Epidermal melanocyte (primary cell): ENCODE measurements around the gene RASSF6.
"Not testable (repeated sequence)": the region's sequence is repeated elsewhere in the genome, so short reads cannot be mapped to it uniquely, and the experiment has no call there.

Experiments used
- DNase-seq: peaks from one replicate; pipeline ENCODE4 v3.0.0; 2011; ENCODE audit warnings: low spot score; ENCODE audit not compliant: insufficient read length

The RASSF6 gene

DNA sequence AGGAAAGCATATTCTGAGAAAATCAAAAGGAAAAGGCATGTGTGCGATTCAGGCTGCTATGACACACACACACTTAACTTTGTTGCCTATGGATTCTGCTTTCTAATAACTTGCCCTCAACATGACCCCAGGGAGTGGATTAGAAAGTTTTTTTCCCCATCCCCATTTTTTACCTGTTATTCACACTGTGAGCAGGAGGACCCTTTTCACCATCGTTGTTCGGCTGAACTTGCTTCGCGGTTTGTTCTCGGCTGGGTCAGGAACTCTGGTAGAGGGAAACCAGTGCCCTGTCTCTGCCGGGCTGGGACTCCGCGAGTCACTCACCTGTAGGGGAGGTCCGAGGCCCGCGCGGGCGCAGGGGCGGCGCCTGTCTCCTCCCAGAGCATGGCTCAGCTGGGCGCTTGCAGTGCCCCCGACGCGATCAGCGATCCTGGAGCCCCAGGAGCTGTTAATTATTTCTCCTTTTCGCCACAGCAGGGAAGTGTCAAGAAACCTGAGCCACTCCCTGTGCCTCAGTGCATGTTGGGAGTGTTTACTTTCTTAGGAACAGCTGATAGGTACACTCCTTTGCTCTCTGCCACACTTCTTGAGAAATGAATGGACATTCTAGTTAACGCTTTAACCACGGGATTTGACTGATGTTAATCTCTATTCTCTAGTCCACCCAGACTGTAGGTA lies at the start of gene RASSF6:
Gene RASSF6, minus strand, starts transcription at position 322 of the 678 bp plus-strand sequence. CDS start 8,641 bp downstream, outside the sequence.
- DNase-seq = no peak

- DNase-seq = no peak
Measured at GRCh38 chr4:73669410-73670183, 49.4 kb upstream of the RASSF6 start.

- DNase-seq = no peak
Measured at GRCh38 chr4:73668782-73669201, 48.6 kb upstream of the RASSF6 start.

DNA sequence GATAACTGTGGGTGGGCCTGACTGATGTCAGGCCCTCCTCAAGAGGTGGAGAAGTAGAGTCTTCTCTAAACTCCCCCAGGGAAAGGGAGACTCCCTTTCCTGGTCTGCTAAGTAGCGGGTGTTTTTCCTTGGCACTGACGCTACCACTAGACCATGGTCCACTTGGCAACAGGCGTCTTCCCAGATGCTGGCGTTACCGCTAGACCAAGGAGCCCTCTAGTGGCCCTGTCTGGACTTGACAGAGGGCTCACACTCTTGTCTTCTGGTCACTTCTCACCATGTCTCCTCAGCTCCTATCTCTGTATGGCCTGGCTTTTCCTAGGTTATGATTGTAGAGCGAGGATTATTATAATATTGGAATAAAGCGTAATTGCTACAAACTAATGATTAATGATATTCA lies 45.7 kb upstream of the RASSF6 start:
- not testable (repeated sequence) for DNase-seq

DNA sequence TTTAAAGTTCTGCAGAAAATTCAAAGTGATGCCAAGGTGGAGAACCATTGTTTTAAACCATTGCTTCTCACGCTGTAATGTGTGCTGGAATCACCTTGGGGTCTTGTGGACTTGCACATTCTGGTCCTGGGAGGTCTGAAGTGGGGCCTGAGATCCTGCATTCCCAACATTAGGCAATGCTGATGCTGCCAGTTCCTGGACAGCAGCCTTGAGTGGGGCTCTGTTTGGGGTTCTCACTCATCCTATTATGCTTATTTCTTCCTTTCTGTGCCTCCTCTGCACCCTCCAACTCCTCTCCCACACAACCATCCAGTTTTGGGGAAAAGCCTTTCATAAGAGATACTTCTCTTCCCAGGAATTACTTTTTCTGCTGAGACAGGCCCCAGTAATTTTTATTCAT lies 44.2 kb upstream of the RASSF6 start:
- DNase-seq = no peak

DNA sequence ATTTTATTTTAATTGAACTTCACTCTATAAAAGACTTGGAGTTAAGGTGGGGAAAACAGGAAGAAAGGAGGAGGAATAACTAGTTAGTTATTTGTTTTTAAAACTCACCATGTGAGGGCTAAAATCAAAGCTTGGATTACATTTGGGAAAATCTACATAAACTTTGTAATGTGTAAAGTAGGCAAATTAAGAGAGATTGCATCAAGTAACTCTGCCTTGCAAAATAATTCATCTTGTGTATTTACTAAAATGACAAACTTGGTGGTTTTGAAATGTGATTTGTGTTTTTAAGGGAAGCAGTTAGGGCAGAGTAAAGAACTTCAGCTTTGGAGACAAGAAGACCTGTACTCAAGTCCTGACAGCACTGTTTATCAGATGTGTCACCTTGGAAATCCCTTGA lies 43.3 kb upstream of the RASSF6 start:
- no peak for DNase-seq

- peak; percentile 41 for DNase-seq
Measured at GRCh38 chr4:73662709-73663546, 42.7 kb upstream of the RASSF6 start.

GRCh38 chr4:73661646-73662119 lies 41.4 kb upstream of the RASSF6 start:
- no peak for DNase-seq

DNA sequence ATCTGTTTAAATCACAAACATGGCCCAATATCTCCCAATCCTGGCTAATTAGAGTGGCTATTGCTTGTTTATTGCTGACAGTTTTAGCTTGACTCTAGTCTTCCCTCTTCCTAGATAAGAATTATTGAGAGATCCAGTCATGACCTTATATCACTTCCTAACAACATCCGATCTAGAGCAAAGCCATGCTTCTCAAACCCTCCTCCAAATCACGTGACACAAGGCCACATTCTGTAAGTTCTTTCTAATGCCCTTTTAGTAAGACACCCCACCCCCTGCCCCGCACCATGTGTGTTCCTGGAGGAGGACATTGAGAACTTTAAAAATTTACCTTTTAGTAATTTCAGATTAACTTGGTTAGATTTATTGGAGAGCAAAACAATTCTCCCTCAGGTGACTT lies 40.6 kb upstream of the RASSF6 start:
- no peak for DNase-seq

GRCh38 chr4:73653695-73654106 lies 33.5 kb upstream of the RASSF6 start:
- DNase-seq = peak; percentile 43

- DNase-seq = no peak
Measured at GRCh38 chr4:73650250-73650649, 30.0 kb upstream of the RASSF6 start.

- DNase-seq = no peak
Measured at GRCh38 chr4:73648478-73648877, 28.2 kb upstream of the RASSF6 start.

- DNase-seq = no peak
Measured at GRCh38 chr4:73646117-73646516, 25.9 kb upstream of the RASSF6 start.

DNA sequence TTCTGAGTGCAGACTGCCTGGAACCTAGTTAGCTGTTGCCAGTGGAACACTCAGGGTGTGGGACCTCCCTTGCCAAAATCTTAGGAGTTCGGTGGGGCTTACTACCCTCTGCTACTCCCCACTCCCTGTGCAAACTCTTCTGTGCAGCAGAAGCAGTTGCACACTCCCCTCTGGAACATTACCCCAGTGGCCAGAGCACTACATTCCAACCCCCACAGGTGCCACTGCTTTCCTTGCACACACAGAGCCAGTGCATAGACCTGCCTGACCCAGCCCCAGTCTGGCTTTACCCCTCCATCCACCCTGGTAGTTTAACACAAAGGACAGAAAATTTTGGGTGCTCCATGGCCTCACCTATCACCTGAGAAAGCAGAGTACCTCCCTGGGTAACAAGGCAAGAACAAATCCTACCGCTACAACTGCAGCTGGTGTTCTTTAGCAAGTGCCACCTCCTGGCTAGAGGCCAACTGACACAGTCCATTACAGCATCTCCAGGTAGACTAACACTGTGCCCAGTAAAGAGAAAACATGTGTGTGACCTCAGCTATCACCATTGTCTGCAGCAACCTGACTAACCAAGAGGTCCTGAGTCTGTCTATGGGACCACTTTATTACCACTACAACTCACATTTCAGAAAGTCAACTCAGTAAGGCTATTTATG lies 11.5 kb upstream of the RASSF6 start:
- DNase-seq = no peak

- DNase-seq = not testable (repeated sequence)
Measured at GRCh38 chr4:73628834-73629233, 8.6 kb upstream of the RASSF6 start.

DNA sequence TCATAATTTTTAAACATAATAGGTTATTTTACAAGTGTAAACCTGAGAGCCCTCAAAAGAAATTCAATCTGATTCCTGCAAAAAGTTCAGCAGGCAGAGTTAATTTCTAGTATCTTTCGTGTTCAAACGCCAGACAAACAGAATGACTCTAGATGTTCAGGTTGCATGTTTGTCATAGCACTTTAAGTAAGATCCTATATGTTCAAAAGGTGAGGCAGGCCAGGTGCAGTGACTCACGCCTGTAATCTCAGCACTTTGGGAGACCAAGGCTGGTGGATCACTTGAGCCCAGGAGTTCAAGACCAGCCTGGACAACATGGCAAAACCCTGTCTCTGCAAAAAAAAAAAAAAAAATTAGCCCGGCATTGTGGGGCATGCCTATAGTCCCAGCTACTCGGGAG lies 1.1 kb upstream of the RASSF6 start:
- DNase-seq = no peak

DNA sequence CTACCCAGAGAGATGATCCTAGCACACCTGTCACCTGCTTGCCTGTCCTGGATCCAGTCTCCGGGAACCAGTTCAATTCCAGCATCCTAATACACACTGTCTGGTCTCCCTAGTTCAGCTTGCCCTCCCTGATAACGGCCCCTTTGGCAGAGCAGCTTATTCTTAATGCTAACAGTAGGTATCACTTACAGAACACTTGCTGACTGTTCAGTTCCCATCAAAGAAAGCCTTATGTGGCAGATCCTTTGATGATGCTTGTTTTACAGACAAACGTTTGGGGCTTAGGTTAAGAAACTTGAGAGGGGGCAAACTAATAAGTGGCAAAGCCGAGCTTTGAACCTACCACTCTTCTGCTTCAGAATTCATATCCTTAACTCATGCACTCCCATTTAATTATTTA lies 890 bp downstream of the RASSF6 start:
- DNase-seq = no peak

- DNase-seq = no peak
Measured at GRCh38 chr4:73617256-73617655, 3.0 kb downstream of the RASSF6 start.

DNA sequence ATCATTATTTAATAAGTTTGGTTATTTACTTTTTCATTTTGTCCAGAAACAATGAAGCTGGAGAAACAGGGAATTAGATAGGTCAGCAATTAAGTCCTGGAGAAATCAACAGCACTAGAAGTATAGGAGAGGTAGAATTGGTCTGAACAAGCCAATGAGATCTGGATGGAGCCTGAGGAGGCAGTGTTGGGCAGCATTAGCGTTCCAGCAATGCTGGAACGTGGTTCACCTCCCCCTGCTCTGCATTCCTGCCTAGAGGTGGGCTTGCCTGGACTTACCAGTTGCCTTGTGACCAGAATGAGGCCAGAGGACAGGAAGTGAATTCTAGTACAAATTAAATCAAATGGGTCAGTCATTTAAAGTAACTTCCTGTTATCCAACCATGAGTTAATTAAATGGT lies 4.6 kb downstream of the RASSF6 start:
- no peak for DNase-seq

DNA sequence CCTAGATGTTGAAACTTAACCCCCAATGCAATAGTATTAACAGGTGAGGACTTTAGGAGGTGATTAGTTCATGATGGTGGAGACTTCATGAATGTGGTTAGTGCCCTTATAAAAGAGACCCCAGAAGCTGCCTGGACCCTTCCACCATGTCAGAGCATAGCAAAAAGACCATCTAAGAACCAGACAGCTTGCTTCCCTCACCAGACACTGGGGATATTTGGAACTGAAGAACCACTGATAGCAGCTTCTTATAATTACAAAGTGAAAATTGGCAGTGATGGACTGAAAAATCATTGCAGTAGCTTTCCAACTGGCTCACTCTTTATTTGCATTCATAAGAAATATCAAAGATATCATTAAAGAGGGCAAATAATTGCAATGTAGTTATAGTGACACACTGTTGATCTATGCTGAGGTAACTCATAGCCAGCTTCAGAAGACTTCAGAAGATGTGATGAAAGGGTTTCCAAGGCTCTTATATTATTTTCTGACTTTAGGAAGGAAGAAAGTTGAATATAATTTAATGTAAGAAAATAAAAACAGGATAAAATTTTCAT lies 5.8 kb downstream of the RASSF6 start:
- DNase-seq = no peak

DNA sequence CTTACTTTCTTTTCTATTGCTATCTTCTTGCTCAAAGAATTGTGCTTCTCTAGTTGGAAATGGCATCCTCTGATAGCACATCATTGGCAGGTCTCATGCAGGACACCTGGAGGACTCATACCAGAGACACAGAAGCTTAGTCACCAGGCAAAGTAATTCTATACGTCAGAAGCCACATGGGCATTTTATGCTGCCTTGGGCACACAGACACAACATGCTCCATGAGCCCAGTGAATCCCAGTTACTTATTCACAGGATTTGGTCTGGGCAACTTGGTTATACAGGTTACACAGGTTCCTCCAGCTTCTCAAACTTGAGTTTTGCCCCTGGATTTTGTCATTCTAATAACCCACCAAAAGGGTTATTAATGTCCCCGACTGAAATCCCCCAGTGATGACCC lies 7.1 kb downstream of the RASSF6 start:
- no peak for DNase-seq
